Measurements from ENCODE around the gene POLD3.

The POLD3 gene

DNA sequence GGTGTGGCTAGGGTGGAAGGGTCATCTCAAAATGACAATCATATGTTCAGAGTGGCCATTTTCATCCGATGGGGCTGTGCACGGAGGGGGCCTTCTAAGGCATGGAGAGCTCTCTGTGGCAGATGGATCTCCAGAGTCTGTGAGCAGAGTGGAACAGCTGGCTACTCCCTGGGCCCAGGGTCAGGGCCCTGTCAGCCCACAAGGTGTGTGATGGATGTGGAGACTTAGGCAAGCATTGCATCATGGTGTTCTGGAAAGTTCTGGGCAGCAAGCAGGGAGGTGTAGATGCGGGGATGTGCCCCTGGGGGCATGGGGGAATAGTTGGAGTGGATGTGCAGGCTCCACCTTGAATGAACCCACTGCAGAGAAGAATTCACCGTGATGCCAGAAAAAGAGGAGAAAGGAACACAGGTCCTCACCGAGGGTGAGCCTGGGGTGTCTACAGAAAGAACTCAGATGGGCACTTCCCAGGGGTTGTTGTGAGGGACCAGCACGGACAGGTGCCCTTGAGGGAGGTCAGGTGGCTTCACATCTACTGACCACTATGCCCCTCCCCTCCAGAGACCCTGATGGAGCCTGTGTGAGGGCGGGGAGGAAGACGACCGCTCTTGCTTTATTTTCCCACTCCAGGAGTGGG lies 87.8 kb downstream of the POLD3 start:
- DNase-seq (ENCODE audit: low read depth) = no peak
- TF ChIP-seq, protein P1, sequence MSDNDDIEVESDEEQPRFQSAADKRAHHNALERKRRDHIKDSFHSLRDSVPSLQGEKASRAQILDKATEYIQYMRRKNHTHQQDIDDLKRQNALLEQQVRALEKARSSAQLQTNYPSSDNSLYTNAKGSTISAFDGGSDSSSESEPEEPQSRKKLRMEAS (IDR thresholded peaks at IDR 0.05; ENCODE audit: low read depth, low read length) = no peak
- TF ChIP-seq POLR2A (IDR thresholded peaks at IDR 0.05; ENCODE audit: extremely low read depth, insufficient read length) (no peak), MYC (IDR thresholded peaks at IDR 0.05; ENCODE audit: low read depth, low read length) (no peak), CTCF (IDR thresholded peaks at IDR 0.05; ENCODE audit: low read depth, low read length) (no peak)
- no peak overlapping the region for H3K4me3 ChIP-seq (ENCODE audit: low read depth, low read length)

GRCh38 chr11:74680703-74681531 lies 88.5 kb downstream of the POLD3 start:
- no peak overlapping the region for H3K4me3 ChIP-seq (ENCODE audit: low read depth, low read length)
- TF ChIP-seq MYC (IDR thresholded peaks at IDR 0.05; ENCODE audit: low read depth, low read length) (no peak), CTCF (IDR thresholded peaks at IDR 0.05; ENCODE audit: low read depth, low read length) (no peak), POLR2A (IDR thresholded peaks at IDR 0.05; ENCODE audit: extremely low read depth, insufficient read length) (no peak)
- TF ChIP-seq, protein P1 (IDR thresholded peaks at IDR 0.05; ENCODE audit: low read depth, low read length) = no peak
- no peak for DNase-seq (ENCODE audit: low read depth)

GRCh38 chr11:74681686-74682651 lies 89.6 kb downstream of the POLD3 start:
- TF ChIP-seq, protein P1 (IDR thresholded peaks at IDR 0.05; ENCODE audit: low read depth, low read length) = no peak
- TF ChIP-seq CTCF (IDR thresholded peaks at IDR 0.05; ENCODE audit: low read depth, low read length) (no peak), POLR2A (IDR thresholded peaks at IDR 0.05; ENCODE audit: extremely low read depth, insufficient read length) (no peak), MYC (IDR thresholded peaks at IDR 0.05; ENCODE audit: low read depth, low read length) (no peak)
- H3K4me3 ChIP-seq (ENCODE audit: low read depth, low read length) = no peak overlapping the region
- DNase-seq (ENCODE audit: low read depth) = no peak

- no peak for DNase-seq (ENCODE audit: low read depth)
- TF ChIP-seq, protein P1 (IDR thresholded peaks at IDR 0.05; ENCODE audit: low read depth, low read length) = no peak
- TF ChIP-seq CTCF (IDR thresholded peaks at IDR 0.05; ENCODE audit: low read depth, low read length) (no peak), POLR2A (IDR thresholded peaks at IDR 0.05; ENCODE audit: extremely low read depth, insufficient read length) (no peak), MYC (IDR thresholded peaks at IDR 0.05; ENCODE audit: low read depth, low read length) (no peak)
- H3K4me3 ChIP-seq (ENCODE audit: low read depth, low read length) = no peak overlapping the region
These were observed 90.4 kb downstream of the POLD3 start for GRCh38 chr11:74682731-74683278.

DNA sequence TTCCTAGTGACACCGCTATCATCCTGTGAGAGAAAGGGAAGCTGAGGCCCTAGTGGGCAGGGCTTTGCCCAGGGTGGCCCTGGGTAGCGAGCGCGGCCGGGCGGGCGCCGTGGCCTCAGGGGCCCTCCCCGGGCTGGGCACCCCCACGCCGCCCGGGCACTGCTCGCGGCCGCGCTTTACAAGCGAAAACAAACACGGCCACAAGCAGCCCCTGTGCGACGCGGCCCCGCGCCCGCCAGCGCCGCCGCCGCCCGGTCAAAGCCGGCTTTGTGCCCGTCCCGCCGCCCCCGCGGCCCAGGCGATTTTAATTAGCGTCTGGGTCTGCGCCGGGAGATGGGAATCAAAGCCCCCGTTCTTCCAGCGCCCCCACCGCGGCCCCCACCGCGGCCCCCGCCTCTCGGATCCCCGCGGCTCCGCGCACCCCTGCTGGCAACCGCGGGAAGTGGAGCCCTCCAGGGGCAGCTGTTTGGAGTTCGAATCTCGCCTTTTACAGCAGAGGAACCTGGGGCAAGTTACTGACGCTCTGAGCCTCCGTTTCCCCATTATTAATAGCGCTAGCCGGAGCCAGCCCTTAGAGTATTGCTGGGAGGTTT lies 91.0 kb downstream of the POLD3 start:
- no peak for DNase-seq (ENCODE audit: low read depth)
- no peak overlapping the region for H3K4me3 ChIP-seq (ENCODE audit: low read depth, low read length)
- TF ChIP-seq MYC (IDR thresholded peaks at IDR 0.05; ENCODE audit: low read depth, low read length) (no peak), POLR2A (IDR thresholded peaks at IDR 0.05; ENCODE audit: extremely low read depth, insufficient read length) (no peak), CTCF (IDR thresholded peaks at IDR 0.05; ENCODE audit: low read depth, low read length) (no peak)
- TF ChIP-seq, protein P1 (IDR thresholded peaks at IDR 0.05; ENCODE audit: low read depth, low read length) = no peak

Measured in NB4 (cell line).